ENCODE measurements around the gene PTPRG. TPM values are rescaled to one million over a fixed set of nuclear protein-coding genes. Genes with fewer than 3 reads are reported as not detected.

PTPRG gene
- total RNA-seq, 1 experiment from 2014 or later: 0.73 TPM

GRCh38 chr3:62249484-62249776 is 688.1 kb downstream of the PTPRG start:
- no TSS peak for BruUV-seq (replicated peaks)

GRCh38 chr3:62249855-62250543 is 688.6 kb downstream of the PTPRG start:
- Histone ChIP-seq H3K9ac (ENCODE audit: low read length) (no peak overlapping the region), H4K20me1 (ENCODE audit: low read length) (no peaks in the 10 kb centered on the region), H3K4me1 (ENCODE audit: insufficient read depth, low read length) (no peaks in the 10 kb centered on the region), H3K79me2 (ENCODE audit: low read length) (no peaks in the 10 kb centered on the region), H3K4me2 (ENCODE audit: low read length) (no peak overlapping the region), H3K9me2 (replicated peaks; ENCODE audit: low read length) (no peaks in the 10 kb centered on the region), H3K4me3 (ENCODE audit: low read length) (no peak overlapping the region), H3K27ac (ENCODE audit: low read length) (no peak overlapping the region), H2AFZ (ENCODE audit: low read length) (no peak overlapping the region), H3F3A (ENCODE audit: low read length, unreplicated experiment) (no peaks in the 10 kb centered on the region), H3K9me3 (ENCODE audit: low read length) (0 out of 2 replicates have a peak, but pooled peaks cover 7% of the 10 kb centered on the region), H3K27me3 (ENCODE audit: low read length) (no peaks in the 10 kb centered on the region), H3K36me3 (ENCODE audit: low read depth, low read length) (no peaks in the 10 kb centered on the region)
- BruUV-seq (replicated peaks): no TSS peak
- no peak for DNase-seq
- intact Hi-C loops (cut with micrococcal nuclease): loop anchor here (2.0 to 5.0 kb wide), 2 partner anchors 37 to 51 kb away; no protein-coding TSS in a partner anchor
- ChIA-PET CTCF (no interaction called here), POLR2A (ENCODE audit: unreplicated experiment) (no interaction called here)
- ATAC-seq: peak; percentile 29; the same call in 1 of the 2 replicates
- TF ChIP-seq CTCF (conservative IDR thresholded peaks at IDR 0.05; ENCODE audit: low read depth, low read length) (no peak), EZH2 (IDR thresholded peaks at IDR 0.05; ENCODE audit: low read length, unreplicated experiment) (no peak), EZH2phosphoT487 (IDR thresholded peaks at IDR 0.05; ENCODE audit: borderline replicate concordance, low read length) (no peak)

More at GRCh38 chr3:62249484-62249776, 688.1 kb downstream of the PTPRG start:
- no peak for DNase-seq
- Histone ChIP-seq H3K4me3 (ENCODE audit: low read length) (no peak overlapping the region), H3F3A (ENCODE audit: low read length, unreplicated experiment) (no peaks in the 10 kb centered on the region), H2AFZ (ENCODE audit: low read length) (no peak overlapping the region), H3K4me2 (ENCODE audit: low read length) (no peak overlapping the region), H3K79me2 (ENCODE audit: low read length) (no peaks in the 10 kb centered on the region), H3K9me3 (ENCODE audit: low read length) (0 out of 2 replicates have a peak, but pooled peaks cover 1% of the 10 kb centered on the region), H3K36me3 (ENCODE audit: low read depth, low read length) (no peaks in the 10 kb centered on the region), H3K9me2 (replicated peaks; ENCODE audit: low read length) (no peaks in the 10 kb centered on the region), H4K20me1 (ENCODE audit: low read length) (no peaks in the 10 kb centered on the region), H3K27me3 (ENCODE audit: low read length) (no peaks in the 10 kb centered on the region), H3K4me1 (ENCODE audit: insufficient read depth, low read length) (no peaks in the 10 kb centered on the region), H3K27ac (ENCODE audit: low read length) (no peak overlapping the region), H3K9ac (ENCODE audit: low read length) (no peak overlapping the region)
- TF ChIP-seq CTCF (conservative IDR thresholded peaks at IDR 0.05; ENCODE audit: low read depth, low read length) (no peak), EZH2phosphoT487 (IDR thresholded peaks at IDR 0.05; ENCODE audit: borderline replicate concordance, low read length) (no peak)
- intact Hi-C loops (cut with micrococcal nuclease): loop anchor here (2.0 to 5.0 kb wide), 2 partner anchors 38 to 51 kb away; no protein-coding TSS in a partner anchor
- peak; percentile 73 for ATAC-seq
- ChIA-PET CTCF (no interaction called here), POLR2A (ENCODE audit: unreplicated experiment) (no interaction called here)

GRCh38 chr3:62252438-62253157 is 691.2 kb downstream of the PTPRG start:
- no peak overlapping the region for H2AFZ ChIP-seq (ENCODE audit: low read length)
- no peaks in the 10 kb centered on the region for H4K20me1 ChIP-seq (ENCODE audit: low read length)
- ATAC-seq (peak; percentile 52), DNase-seq (no peak)
- POLR2A ChIA-PET (ENCODE audit: unreplicated experiment): no interaction called here
- H3K79me2 ChIP-seq (ENCODE audit: low read length): no peaks in the 10 kb centered on the region
- no peak overlapping the region for H3K4me2 ChIP-seq (ENCODE audit: low read length)
- H3F3A ChIP-seq (ENCODE audit: low read length, unreplicated experiment): no peaks in the 10 kb centered on the region
- CTCF ChIA-PET: no interaction called here
- 0 out of 2 replicates have a peak, but pooled peaks cover 7% of the 10 kb centered on the region for H3K9me3 ChIP-seq (ENCODE audit: low read length)
- intact Hi-C loops (cut with micrococcal nuclease): no loop called here
- H3K27ac ChIP-seq (ENCODE audit: low read length): no peak overlapping the region
- no TSS peak for BruUV-seq (replicated peaks)
- H3K9me2 ChIP-seq (replicated peaks; ENCODE audit: low read length): no peaks in the 10 kb centered on the region
- no peak overlapping the region for H3K9ac ChIP-seq (ENCODE audit: low read length)
- no peak for TF ChIP-seq EZH2 (IDR thresholded peaks at IDR 0.05; ENCODE audit: low read length, unreplicated experiment)
- no peaks in the 10 kb centered on the region for H3K4me1 ChIP-seq (ENCODE audit: insufficient read depth, low read length)
- no peaks in the 10 kb centered on the region for H3K27me3 ChIP-seq (ENCODE audit: low read length)
- no peaks in the 10 kb centered on the region for H3K36me3 ChIP-seq (ENCODE audit: low read depth, low read length)
- no peak overlapping the region for H3K4me3 ChIP-seq (ENCODE audit: low read length)

Data from PC-3 (cell line).